Measurements from ENCODE around the gene WBP2.
A peak's percentile ranks its signal among the peaks of the same experiment; 100 is the strongest.

Gene WBP2

GRCh38 chr17:75828076-75828400 is 27.1 kb downstream of the WBP2 start:
- no peak for DNase-seq (ENCODE audit: low spot score)

DNA sequence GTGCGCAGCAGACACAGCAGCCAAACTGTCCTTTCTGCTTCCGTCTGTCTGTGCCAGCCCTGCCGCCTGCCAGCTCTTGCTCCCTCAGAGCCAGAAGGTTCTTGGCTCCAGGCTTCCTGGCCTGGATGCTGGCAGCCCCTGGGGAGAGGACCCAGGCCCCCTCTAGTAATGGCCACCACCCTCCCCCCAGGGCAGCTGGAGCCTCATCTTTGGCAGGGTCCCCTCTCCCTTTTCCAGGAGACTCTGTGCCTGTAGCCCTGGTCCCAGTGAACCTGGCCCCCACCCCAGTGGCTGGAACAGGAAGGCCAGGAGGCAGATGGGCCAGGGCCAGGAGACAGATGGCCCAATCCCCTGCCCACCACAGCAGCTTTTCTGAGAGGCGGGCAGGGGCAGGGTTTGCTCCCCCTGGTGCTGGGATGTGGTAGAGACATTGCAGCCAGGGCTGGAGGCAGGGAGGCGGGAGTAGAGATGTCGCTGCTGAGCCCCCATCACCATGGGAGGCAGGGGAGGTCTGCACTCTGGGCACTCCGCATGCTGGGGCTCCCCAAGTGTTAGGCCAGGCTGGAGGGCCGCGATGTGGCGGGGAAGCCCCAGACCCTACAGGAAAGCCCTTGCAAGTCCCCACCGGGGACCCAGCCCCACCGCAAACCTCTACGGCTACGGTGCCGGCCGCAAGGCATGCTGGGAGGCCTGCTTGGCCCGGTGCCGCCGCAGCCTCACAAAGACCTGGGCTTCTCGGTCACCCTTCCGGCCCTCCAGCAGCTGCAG is 27.6 kb downstream of the WBP2 start:
- DNase-seq (ENCODE audit: low spot score) = peak; percentile 92

DNA sequence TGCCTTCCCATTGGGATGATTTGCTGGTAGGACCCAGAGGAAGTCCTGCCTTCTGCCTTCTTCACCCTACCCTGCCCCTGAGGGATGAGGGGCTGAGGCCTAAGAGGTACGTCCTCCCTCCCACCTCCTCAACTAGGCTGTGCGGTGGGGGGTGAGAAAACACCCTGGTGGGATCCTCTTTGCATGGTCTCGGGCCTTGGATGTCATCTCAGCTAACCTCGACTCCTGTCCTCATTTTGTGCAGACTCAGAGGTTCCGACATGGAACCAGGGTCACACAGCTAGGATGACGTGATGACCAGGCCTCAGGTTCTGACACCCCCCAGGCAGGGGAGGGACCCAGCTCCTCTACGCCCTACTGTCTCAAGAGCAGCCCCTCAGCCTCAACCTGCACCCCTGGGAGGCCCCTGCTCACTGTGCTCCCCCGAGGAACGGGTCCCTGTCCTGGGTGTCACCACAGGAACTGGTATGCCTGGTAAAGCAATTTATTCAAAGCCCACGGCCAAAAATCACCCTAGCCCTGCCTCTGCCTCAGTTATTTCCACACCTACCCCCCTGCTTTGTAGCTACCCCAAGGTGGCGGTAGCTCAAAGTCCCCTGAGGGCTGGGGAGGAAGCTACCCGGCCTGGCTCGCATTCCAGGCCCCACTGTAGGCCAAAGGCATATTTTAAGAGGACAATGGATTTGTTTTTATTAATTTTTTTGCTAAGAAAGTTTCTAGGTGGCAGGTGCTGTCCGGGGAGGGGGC is 28.4 kb downstream of the WBP2 start:
- no peak for DNase-seq (ENCODE audit: low spot score)

DNA sequence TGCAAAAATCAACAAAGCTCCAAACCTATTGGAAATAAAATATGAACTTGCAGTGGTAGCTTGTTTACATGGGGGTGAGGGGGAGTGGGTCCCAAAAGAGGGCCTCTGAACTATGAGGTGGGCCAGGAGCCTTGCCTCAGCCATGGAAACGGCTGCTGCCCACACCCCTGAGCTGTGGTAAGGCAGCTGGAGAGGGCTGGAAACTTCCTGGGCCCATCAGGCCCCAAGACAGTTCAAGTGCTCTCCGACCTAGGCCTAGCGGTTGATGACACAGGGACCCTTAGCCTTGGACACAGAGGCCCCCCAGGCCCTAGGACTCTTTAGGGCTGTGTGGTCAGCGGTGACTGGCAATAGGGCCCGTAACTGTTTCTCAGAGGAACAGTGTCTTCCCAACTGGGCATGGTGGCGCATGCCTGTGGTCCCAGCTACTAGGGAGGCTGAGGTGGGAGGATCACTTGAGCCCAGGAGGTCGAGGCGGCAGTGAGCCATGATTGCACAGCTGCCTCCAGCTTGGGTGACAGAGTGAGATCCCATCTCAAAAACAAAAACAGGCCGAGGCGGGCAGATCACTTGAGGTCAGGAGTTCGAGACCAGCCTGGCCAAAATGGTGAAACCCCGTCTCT is 29.3 kb downstream of the WBP2 start:
- no peak for DNase-seq (ENCODE audit: low spot score)

GRCh38 chr17:75825149-75825552 is 30.0 kb downstream of the WBP2 start:
- no peak for DNase-seq (ENCODE audit: low spot score)

- no peak for DNase-seq (ENCODE audit: low spot score)
Measured at GRCh38 chr17:75824666-75825065, 30.5 kb downstream of the WBP2 start.

DNA sequence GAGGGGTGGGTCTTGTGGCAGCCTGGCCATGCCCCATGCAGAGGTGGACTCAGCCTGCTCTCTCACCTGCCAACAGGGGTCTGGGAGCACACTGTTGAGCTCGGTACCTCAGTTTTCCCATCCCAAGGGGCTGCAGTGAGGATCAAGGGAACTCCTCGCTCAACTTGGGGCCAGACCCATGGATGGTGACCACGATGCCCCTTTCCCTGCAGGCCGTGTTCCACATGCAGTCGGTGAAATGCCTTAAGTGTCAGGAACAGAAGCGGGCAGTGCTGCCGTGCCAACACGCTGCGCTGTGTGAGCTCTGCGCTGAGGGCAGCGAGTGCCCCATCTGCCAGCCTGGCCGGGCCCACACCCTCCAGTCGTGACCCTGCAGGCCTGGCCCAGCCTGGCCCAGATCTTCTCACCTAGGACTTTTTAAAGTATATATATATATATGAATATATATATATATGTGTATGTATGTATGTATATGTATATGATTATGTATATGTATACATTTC is 31.0 kb downstream of the WBP2 start:
- no peak for DNase-seq (ENCODE audit: low spot score)

DNA sequence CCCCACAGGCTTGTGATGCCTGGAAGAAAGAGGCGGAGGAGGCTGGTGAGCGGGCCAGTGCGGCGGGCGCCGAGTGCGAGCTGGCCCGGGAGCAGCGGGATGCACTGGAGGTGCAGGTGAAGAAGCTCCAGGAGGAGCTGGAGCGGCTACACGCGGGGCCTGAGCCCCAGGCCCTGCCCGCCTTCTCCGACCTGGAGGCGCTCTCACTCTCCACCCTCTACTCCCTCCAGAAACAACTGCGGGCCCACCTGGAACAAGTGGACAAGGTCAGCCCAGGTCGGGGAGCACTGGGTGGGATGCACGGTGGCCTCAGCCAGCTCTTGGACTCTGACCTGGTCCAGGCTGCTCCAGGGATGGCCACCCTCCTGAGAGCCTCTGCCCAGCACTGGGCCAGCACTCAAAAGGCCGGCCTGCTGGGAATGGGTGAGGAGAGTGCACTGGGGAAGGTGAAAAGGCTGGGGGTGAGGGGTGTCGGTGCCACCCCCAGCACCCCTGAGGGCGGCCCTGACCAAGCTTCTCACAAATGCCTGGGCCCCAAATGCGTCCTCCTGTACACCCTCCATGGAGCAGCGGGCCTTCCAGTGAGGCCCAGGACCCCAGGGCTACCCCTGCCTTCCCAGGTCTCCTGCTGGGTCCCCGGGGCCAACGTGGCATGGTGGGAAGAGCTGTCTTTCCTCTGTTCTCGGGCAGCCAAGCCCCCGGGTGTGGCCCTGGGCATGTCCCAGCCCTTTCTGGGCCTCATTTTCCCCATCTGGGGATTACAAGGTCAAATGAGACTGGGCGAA is 31.7 kb downstream of the WBP2 start:
- DNase-seq (ENCODE audit: low spot score) = no peak

- no peak for DNase-seq (ENCODE audit: low spot score)
Measured at GRCh38 chr17:75822800-75823166, 32.4 kb downstream of the WBP2 start.

DNA sequence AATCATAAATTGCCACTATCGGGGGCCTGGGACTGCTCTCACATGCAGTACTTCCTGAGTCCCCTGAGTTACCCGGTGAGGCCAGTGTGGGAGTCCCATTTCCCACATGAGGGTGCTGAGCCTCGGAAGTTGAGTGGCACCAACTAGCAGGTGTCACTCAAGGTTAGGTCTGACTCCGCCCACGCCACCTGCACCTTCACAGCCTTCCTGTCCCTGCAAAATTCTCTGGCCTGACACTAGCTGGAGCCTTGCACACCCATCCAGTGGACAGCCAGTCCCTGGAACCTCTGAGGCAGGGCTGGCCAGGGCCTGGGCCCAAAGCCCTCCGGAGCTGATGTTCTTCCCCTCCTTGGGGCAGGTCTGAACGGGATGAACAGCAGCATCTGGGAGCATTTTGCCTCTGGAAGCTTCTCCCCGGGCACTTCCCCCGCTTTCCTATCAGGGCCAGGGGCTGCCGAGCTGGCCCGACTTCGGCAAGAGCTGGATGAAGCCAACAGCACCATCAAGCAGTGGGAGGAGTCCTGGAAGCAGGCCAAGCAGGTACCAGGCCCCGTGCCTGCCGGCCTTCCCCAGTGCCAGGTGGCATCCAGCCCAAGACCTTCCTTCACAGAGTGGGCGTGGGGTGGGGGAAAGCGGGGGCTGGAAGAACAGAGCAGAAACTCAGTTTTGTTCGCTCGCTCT is 32.9 kb downstream of the WBP2 start:
- DNase-seq (ENCODE audit: low spot score) = peak; percentile 60

DNA sequence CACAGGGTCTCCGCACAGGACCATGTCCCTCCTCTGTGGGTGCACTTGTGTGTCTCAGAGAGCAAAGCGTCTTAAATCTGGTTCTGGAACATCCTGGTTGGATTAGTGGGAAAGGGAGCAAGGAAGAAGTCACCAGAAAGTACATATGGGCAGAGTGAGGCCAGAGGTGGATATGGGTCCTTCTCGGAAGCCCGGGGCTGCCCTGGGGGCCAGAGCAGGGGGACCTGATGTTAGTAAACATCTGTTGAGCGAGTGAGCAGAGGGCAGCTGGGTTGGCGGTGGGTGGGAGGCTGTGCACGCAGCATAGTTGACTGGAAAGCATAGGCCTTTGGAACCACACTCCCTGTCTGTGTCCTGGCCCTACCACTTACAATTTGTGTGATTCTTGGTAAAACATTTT is 33.6 kb downstream of the WBP2 start:
- DNase-seq (ENCODE audit: low spot score) = no peak

DNA sequence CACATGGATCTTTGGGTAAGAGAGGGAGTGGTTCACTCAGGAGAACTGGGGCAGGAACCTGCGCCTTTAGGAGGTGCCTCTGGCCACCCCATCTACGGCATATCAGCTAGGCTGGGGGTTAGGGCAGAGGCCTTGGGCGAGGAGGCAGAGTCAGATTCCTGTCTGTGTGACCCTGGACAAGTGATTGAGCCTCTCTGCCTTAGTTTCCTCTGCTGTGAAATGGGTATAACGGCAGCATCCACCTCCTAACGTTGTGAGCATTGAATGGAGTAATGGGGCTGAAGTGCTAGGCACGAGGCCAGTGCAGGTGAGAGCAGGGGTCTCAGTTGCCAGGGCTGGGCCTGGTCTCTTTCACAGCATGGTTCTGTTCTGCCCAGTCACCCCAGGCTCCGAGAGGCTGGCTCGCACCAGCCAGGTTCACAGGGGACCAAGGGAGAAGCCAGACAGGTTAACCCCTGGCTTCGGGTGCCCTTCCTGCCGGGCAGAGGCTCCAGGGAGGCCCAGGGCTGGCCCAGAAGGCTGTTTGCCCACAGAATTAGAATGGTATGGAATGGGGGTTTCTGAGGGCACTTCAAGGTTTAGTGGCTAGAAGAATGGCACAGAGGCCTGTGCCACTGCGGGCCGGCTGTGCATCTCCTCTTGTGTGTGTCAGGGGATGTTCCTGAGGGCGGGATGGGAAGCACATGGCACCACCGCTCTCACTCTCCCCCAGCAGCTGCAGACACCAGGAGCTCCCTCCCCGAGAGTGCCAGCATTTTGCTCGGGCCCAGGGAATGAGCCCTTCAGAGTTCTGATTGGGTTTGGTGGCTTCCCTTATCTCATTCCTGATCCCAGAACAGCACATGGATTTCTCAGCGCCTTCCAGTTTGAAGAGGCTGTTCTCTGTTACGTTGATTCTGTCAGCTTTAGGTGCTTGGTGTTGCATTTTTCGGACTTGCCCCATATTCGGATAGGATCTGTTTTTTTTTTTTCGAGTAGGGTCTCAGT is 34.7 kb downstream of the WBP2 start:
- no peak for DNase-seq (ENCODE audit: low spot score)

- no peak for DNase-seq (ENCODE audit: low spot score)
Measured at GRCh38 chr17:75819678-75820077, 35.5 kb downstream of the WBP2 start.

DNA sequence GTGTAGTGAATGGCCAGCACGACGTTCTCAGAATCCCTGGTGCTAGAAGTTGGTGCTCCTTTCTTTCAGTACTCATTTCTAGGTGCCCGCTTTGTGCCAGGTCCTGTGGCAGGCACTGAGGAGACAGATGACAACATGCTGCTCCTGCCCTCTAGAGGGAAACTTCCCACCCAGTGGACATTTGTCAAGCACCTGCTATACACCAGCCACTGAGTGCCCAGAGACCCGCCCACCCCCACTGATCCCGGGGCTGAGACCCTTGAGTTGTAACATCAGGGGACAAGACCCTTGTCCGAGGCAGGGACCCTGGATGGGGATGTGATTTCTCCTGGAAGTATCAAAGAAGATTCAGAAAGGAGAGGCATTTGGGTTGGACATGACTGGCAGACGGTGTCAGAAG is 36.0 kb downstream of the WBP2 start:
- no peak for DNase-seq (ENCODE audit: low spot score)

DNA sequence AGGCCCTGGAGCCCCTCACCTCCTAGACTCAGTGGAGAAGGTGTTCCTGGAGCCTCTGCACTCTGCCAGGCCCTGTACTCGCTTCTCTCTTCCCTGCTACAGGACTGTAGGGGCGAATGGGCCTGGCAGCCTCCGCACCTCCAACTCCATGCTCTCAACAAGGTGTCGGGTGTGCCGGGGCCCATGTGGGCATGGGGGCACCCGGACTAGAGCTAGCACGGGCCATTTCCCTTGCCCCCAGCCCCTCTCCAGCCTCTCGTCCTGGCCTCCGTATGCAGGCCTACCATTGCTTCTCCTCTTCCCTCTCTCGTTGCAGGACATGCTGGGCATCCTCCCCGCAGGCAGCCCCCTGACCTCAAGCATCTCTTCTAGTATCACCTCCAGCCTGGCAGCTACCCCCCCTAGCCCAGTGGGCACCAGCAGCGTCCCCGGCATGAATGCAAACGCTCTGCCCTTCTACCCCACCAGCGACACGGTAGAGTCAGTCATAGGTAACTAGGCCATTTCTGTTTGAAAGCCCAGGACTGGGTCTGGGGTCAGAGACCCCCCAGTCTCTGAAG is 36.7 kb downstream of the WBP2 start:
- DNase-seq (ENCODE audit: low spot score) = no peak

GRCh38 chr17:75817571-75817970 is 37.6 kb downstream of the WBP2 start:
- DNase-seq (ENCODE audit: low spot score) = no peak

- no peak for DNase-seq (ENCODE audit: low spot score)
Measured at GRCh38 chr17:75816693-75817092, 38.4 kb downstream of the WBP2 start.

DNA sequence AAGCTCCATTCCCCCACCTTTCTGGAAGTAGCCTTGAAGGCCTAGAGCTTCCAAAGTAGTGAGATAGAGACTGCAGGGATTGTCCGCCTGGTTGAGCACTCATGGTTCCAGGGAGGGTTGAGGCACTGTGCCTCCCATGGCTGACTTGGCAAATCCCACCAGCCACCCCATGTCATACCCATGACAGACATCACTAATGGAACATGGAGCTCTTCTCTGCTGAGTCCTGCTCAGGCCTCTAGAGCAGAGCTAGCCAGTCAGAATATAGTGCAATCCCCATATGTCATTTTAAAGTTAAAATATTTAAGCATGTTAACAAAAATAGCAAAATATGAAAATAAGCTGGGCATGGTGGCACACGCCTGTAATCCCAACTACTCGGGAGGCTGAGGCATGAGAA is 39.7 kb downstream of the WBP2 start:
- DNase-seq (ENCODE audit: low spot score) = no peak

DNA sequence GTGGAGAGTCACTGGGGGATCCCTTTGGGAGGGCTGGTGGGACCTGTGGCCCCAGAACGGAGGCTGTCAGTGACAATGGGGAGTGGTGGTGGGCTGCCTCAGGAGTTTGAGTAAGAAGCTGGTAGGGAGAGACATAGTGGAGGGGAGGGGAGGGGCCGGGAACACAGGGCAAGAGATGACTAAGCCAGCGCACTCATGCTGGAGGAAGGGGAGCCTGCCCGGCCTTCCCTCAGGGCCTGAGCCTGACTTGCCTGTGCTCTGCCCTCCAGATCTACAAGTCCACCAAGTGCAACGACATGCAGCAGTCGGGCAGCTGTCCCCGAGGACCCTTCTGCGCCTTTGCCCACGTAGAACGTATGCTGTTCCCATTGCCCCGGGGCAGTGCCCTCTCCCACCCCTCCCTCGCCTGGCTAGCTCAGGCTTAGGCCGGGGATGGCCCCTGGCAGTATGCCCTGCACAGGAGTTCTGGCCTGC is 40.2 kb downstream of the WBP2 start:
- DNase-seq (ENCODE audit: low spot score) = no peak

DNA sequence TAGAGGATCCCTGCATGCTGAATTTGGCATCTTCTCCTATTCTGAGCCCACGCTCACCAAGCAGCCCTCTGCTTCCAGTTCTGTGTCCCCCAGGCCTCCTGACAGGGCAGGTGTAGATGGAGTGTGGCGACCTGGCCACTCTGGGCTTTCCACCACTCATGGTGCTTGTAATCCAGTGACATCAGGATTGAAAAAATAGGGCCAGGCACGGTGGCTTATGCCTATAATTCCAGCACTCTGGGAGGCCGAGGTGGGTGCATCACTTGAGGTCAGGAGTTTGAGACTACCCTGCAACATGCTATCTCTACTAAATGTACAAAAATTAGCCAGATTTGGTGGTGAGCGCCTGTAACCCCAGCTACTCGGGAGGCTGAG is 41.1 kb downstream of the WBP2 start:
- no peak for DNase-seq (ENCODE audit: low spot score)
